H1 (cell line): ENCODE measurements around the gene WNT5A. TPM values are rescaled to one million over a fixed set of nuclear protein-coding genes. Genes with fewer than 3 reads are reported as not detected.

Experiments
- BCL11A ChIP-seq, 2 experiments: IDR thresholded peaks; one replicate each; pipeline ENCODE4 v1.6.1; 2011; ENCODE audit warnings: low read depth in 2 of 2, low read length in 2 of 2, mild to moderate bottlenecking in 2 of 2
- NRF1 ChIP-seq: IDR thresholded peaks from 2 replicates; pipeline ENCODE4 v1.6.1; 2011; ENCODE audit warnings: mild to moderate bottlenecking, low read depth, low read length, improper control_type of control experiment
- polyA plus RNA-seq, 7 experiments: library from polyadenylated mRNA; depleted of rRNA in 3 of 7; stranded (reverse) in 5 of 7; unstranded in 2 of 7; fragments of >200 nt in 5 of 7; fragments of 200-250 nt in 2 of 7; gene quantifications; 1 replicate in 5 of 7; 2 replicates in 1 of 7; 4 replicates in 1 of 7; pipeline versions ENCODE4 v1.2.1 to v1.2.3, GENCODE V29; 2011 to 2013; ENCODE audit warnings: missing spikeins in 2 of 7, mixed read lengths in 2 of 7
- total RNA-seq: library from RNA; stranded (reverse); fragmentation: NEBNext Ultra II Directional; extraction: Animal tissue kit (Norgen Biotek cat#: 25700); gene quantifications from 2 replicates; pipeline ENCODE4 v1.2.1, GENCODE V29; 2021

The WNT5A gene
- total and polyA plus RNA-seq, 2 of the 8 experiments (the other 6 are each of a cell fraction or from before 2014, with no cell fraction given): 3.9 to 5.6 TPM

- no peak for TF ChIP-seq BCL11A (IDR thresholded peaks at IDR 0.05; ENCODE audit: low read depth in 2 of 2, low read length in 2 of 2)
- TF ChIP-seq NRF1: no peak
These were observed 27.9 kb upstream of the WNT5A start (continued) for GRCh38 chr3:55514962-55515361.
